B cell (primary cell): ENCODE results near the gene CEP131.

Experiments used
- EZH2 ChIP-seq: IDR thresholded peaks from 2 replicates; pipeline ENCODE4 v1.6.1; 2012; ENCODE audit warnings: borderline replicate concordance, low read depth, mild to moderate bottlenecking, moderate library complexity, low read length; ENCODE audit not compliant: insufficient read depth, poor library complexity, severe bottlenecking
- TF ChIP-seq, protein P1 (sequence below): fragments of 200-600 bp; IDR thresholded peaks from one replicate; pipeline ENCODE4 v1.8.0; 2022; ENCODE audit warnings: antibody characterized with exemption, mild to moderate bottlenecking

DNA sequence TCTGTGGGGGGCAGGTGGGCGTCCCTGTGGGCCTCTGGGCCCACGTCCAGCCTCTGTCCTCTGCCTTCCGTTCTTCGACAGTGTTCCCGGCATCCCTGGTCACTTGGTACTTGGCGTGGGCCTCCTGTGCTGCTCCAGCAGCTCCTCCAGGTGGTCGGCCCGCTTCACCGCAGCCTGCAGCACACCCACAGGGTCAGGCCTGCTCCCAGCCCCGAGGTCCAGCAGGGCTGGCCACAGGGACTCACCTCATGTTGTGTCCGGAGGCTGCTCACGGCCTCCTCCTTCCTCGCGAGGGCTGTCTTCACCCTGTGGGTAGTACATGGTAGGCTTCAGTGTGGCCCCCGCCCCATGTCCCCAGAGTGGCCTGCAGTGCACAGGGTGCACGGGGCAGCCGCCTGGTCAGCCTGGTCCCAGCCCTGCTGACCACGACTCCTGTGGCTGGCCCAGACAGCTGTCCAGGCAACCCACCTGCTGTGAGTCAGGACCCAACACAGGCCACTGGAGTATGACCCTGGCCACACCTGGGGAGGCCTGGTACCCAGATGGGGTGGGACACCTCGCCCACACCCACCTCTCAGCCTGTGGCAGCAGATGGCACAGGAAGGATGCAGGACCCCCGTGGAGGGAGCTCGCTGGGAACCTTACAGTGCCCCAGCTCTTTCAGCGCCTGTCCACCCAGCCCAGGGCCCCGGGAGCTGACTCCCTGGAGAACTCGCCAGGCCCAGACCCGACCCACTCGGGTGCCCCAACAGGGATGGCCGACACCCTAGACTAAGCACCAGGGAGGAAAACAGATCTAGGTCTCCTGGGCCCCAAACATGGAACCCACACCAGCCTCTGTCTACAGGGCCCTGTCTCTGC is 32.9 kb downstream of the CEP131 start:
- TF ChIP-seq, protein P1, sequence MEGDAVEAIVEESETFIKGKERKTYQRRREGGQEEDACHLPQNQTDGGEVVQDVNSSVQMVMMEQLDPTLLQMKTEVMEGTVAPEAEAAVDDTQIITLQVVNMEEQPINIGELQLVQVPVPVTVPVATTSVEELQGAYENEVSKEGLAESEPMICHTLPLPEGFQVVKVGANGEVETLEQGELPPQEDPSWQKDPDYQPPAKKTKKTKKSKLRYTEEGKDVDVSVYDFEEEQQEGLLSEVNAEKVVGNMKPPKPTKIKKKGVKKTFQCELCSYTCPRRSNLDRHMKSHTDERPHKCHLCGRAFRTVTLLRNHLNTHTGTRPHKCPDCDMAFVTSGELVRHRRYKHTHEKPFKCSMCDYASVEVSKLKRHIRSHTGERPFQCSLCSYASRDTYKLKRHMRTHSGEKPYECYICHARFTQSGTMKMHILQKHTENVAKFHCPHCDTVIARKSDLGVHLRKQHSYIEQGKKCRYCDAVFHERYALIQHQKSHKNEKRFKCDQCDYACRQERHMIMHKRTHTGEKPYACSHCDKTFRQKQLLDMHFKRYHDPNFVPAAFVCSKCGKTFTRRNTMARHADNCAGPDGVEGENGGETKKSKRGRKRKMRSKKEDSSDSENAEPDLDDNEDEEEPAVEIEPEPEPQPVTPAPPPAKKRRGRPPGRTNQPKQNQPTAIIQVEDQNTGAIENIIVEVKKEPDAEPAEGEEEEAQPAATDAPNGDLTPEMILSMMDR, result no peak
- TF ChIP-seq EZH2, result no peak
